NCI-H128 (cell line): ENCODE results near the gene DHX8.

Source experiments
- DNase-seq: peaks from one replicate; lab custom pipeline; 2025; ENCODE audit not compliant: unreplicated experiment; lab: John Stamatoyannopoulos, UW

The DHX8 gene

GRCh38 chr17:43546319-43547188 lies 62.8 kb downstream of the DHX8 start, which contains the start of gene ETV4:
Gene ETV4 (minus strand): TSS chr17:43546340. CDS start chr17:43545617, 723 bp downstream.
- DNase-seq = peak; percentile 45

GRCh38 chr17:43547189-43547550 lies 63.4 kb downstream of the DHX8 start:
- no peak for DNase-seq

GRCh38 chr17:43547659-43548256 lies 64.0 kb downstream of the DHX8 start:
- no peak for DNase-seq

- no peak for DNase-seq
Observed at GRCh38 chr17:43548689-43549379, 65.1 kb downstream of the DHX8 start.

- DNase-seq = no peak
Observed at GRCh38 chr17:43549496-43549895, 65.7 kb downstream of the DHX8 start.

- no peak for DNase-seq
Observed at GRCh38 chr17:43550754-43551153, 67.0 kb downstream of the DHX8 start.

- DNase-seq = no peak
Observed at GRCh38 chr17:43552229-43552837, 68.6 kb downstream of the DHX8 start.

- DNase-seq = no peak
Observed at GRCh38 chr17:43553573-43553972, 69.8 kb downstream of the DHX8 start.

- no peak for DNase-seq
Observed at GRCh38 chr17:43554857-43555256, 71.1 kb downstream of the DHX8 start.

- no peak for DNase-seq
Observed at GRCh38 chr17:43556292-43556691, 72.5 kb downstream of the DHX8 start.

- no peak for DNase-seq
Observed at GRCh38 chr17:43558805-43559160, 75.0 kb downstream of the DHX8 start.

- no peak for DNase-seq
Observed at GRCh38 chr17:43559161-43559816, 75.5 kb downstream of the DHX8 start.

- no peak for DNase-seq
Observed at GRCh38 chr17:43560461-43561427, 77.0 kb downstream of the DHX8 start.

GRCh38 chr17:43562679-43563599 lies 79.2 kb downstream of the DHX8 start:
- DNase-seq = no peak

GRCh38 chr17:43563600-43564594 lies 80.1 kb downstream of the DHX8 start:
- no peak for DNase-seq

GRCh38 chr17:43568506-43569082 lies 84.8 kb downstream of the DHX8 start:
- no peak for DNase-seq

- no peak for DNase-seq
Observed at GRCh38 chr17:43570518-43570928, 86.7 kb downstream of the DHX8 start.
